ENCODE data around the gene SKP2. TPM values are rescaled to one million over a fixed set of nuclear protein-coding genes. Genes with fewer than 3 reads are reported as not detected.
A peak's percentile ranks its signal among the peaks of the same experiment; 100 is the strongest.
"Not testable (repeated sequence)": the region's sequence is repeated elsewhere in the genome, so short reads cannot be mapped to it uniquely, and the experiment has no call there.

Gene SKP2
- total RNA-seq, 1 donor from 2014 or later, result 27.4 TPM

DNA sequence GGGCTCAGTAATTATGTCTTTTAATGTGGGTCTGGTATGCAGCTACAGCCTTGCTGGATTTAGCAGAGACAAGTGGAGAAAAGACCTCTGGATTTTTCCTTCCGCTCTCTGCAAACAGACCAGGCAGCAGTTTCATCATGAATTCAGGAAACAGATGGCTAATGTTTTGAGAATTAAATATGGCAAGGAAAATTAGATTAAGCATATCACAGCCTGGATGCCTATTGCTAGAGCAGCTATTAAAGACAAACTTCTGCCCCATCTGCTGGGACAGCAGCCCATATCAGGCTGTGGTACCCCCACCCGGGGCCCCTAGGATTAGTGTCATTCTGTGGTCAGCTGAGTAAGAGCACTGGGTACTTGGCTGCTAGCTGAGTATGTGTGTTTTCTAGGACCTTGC lies 6.2 kb downstream of the SKP2 start:
- no peak for ATAC-seq

DNA sequence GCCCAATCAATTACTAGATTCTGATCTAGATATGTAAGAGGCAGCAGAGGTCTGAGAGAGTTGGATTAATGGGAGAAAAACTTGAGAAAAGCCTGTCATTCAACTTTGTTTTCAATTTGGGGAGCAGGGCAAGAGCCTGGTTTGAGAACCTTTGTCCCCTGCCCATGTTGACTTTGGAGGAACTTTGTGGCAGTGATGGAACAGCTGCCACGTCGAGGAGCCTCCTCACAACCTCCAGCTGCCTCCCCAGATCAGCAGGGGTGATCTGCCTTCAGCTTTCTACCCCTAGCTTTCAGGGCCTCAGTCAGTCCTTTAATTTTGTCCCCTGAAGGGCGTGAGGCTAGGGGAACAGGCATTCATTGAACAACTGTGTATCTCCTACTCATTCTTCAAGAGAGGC lies 8.7 kb downstream of the SKP2 start:
- no peak for ATAC-seq

DNA sequence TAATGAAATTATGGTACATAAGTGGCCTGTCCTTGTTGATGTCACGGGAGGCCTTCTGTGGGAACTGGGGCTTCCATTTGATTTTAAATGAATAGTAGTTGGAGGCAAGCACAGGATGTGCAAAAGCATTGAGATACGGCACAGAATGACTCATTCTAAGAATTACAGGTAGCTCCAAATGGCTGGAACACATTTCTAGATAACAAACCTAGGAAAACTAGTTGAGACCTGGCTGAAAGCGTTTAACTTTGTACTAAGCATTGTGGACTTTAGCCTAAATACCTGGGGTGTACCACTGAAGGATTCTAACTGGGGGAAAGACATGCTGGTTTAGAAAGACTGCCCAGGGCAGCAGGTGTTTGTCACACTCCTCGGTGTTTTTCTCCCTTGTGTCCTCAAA lies 9.4 kb downstream of the SKP2 start:
- peak; percentile 59 for ATAC-seq

DNA sequence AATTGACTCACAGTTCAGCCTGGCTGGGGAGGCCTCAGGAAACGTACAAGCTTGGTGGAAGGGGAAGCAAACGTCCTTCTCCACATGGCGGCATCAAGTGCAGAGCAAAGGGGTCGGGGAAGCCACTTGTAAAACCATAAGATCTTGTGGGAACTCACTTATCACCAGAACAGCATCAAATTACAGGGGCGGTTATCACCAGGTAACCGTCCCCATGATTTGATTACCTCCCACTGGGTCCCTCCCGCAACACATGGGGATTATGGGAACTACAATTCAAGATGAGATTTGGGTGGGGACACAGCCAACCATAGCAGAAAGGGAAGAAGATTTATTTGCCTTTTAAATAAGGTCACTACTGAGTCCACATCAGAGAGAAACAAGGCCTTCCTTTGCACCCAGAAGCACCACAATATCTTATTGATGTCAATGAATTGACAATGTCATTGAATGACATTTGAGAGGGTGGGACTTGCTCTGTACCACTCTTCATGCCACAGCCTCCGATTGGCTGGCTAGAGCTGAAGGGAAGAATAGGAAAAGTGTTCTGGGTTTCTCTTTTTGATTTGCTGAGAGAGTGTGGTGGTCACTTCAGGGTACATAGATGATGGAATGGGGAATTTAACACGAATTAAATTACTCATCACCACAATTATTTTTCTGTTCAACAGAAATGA lies 11.0 kb downstream of the SKP2 start:
- ATAC-seq, result no peak

DNA sequence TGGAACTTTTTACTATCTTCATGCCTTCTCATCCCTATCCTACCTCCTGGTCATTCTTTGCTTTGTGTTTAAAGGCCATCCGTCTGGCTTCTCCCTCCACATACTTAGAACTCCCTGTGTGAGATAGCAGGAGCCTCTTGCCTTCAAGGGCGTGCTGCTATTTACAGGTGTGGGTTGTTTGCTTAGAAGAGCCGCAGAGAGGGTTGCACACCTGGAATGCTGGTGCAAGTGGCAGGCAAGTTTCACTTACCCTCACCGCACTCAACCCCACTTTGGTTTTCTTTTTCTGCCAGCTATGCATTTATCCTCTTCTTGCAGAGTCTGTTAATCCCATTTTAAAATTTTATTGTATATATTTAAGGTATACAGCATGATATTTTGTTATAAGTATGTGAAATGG lies 12.6 kb downstream of the SKP2 start:
- ATAC-seq, result no peak

DNA sequence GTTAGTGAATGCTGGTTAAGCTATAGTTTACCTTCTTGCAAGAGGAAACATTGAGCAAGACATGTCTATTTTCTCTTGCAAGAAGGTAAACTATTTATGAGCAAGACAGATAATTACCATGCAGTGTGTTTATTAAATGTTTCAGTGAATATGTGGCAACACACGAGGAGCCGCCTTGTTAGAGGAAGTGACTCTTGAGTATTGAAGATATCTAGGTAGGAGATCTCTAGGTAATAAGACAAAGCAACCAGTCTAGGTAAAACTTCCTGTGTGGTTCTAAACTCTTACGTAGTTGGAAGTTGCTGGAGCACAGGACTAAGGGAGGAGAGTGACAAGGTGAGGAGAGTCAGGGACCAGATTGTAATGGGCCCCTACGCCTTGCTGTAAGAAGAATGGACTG lies 16.8 kb downstream of the SKP2 start:
- no peak for ATAC-seq

DNA sequence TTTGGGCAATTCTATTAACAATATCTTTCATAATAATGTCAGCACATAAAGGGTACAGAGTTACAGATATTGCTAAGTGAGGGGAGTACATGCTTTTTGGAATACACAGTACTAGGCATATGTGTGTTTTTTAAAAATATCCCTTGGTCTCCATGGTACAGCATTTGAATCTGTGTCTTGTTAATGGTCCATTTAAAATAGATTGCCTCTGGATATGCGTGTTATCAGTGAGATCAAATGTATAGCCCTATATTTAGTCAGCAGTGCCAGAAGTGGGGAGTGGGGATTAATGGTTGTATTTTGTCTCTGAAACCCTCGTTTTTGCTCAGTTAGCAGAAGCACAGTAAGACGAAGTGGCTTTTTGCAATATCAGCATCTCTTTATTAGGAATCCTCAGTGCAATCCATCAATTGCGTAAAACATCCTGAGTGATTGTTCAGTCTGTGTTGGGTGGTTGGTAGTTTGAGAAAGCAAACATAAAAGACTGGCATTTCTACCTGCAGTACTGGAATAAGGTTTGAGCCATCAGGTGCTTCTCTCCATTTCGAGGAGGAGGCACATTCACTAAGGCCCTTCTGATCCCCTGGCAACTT lies 19.0 kb downstream of the SKP2 start:
- ATAC-seq, result no peak

DNA sequence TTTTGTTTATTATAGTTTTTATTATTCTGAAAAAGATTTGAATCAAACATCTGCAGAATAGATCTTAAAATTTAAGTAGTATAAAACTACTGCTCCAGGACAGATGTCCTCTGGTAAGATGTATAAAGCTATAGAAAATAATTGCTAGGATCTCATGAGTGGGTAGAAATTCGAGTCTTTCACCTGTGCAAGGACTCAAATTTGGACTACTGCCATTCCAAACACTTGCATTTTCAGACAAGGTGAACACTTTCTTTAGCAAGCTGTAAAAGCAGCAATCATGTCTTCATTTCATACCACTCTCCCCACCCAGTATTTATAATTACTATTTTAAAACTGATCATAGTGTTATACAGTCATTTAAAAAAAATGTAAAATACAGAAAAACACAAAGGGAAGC lies 20.7 kb downstream of the SKP2 start:
- no peak for ATAC-seq

DNA sequence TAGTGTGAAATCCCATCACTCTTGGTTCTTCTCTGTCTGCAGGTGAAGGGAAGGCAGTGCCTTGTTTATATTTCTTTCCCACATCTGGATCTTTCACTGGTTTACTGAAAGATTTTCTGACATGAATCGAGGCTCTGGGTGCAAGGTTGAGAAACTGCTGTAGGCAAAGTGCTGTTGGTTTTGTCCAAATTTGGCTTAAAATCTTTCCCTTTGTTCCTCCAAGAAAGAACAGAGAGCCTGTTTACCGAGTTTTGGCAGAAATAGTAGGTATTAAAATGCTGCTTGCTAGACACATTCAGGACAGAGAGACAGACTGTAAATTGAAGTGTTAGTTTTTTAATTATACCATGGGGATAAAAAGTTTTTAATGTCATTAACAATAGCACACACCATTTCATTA lies 21.5 kb downstream of the SKP2 start:
- no peak for ATAC-seq

DNA sequence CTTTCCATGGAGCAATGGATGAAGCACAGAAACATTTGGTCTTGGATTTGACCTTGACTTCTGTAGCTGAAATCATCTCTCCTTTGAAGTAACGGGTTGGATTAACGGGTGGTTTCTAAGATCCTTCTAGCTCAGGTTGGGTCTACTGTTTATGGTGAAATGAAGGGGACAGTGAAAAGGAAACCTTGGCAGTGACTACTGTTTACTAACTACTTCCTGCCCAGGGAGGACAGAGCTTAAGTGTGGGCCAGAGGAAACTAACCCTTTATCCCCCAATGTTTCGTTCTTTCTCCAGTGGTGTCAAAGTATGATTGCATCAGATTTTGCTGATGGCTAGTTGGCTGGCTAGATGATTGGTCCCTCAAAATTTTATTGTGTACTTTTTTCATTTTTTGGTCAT lies 22.2 kb downstream of the SKP2 start:
- no peak for ATAC-seq

DNA sequence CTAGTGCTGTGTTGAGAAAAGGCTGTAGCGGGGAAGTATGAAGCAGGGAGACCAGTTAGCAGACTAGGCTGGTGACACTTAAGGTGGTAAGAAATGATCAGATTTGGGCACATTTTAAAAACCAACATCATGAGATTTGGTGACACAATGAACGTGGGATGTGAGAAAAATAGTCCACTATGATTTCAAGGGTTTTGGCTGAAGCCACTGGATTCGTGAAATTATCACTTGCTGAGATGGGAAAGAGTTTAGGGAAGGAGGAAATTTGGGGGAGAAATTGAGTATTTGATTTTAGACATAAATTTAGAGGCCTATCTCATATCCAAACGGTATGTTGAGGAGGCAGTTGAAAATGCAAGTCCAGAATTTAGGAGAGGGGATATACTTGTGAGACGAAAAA lies 23.1 kb downstream of the SKP2 start:
- ATAC-seq, result no peak

DNA sequence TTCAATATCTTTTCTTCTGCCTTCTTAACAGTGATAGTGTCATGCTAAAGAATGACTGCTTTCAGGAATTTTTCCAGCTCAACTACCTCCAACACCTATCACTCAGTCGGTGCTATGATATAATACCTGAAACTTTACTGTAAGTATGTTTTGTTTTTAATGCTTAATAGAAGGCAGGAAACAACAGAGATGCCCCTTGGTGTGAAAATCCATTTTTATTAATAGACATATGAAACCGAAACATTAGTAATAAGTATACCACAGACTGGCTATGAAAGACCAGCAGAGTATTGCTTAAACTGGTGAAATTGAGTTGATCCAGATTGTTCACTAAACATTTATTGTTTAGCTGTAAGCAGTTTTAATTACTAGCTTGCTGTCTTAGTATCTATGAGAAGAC lies 25.2 kb downstream of the SKP2 start:
- no peak for ATAC-seq

DNA sequence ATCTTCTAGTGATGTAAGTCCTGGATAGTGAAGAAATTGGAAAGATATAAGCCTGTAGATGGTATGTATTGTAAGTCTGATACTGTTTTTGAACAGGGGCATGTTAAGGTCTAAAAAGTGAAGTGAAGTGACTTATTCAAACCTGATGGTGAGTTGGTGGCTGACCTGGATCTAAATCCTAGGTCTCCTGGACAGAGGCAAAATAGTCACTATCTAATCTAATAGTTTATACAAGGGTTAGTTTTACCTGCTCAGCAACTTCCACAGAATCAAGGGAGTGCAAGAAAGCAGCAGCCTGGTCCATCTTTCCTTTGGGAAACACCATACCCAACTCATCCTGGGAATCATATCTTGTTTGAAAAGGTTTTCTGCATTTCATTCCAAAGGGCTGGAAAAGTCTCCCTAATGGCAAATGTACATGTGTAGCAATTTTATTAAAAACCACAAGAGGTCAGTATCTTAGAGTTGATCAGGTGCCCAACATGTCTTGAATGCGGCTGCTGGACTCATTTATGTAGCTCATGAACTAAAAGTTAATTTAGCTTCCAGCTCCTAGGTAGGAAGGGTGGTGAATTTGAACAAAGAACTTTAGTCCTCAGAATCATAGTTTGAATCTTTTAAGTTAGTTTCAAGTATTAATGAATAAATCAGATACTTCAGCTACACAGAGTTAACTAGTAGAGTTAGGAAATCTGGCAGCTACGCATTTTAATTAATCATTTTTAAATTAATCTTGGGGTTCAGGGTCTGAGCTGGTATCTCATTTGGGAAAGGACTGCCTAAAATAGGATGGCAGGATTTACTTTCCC lies 26.0 kb downstream of the SKP2 start:
- ATAC-seq, result no peak

DNA sequence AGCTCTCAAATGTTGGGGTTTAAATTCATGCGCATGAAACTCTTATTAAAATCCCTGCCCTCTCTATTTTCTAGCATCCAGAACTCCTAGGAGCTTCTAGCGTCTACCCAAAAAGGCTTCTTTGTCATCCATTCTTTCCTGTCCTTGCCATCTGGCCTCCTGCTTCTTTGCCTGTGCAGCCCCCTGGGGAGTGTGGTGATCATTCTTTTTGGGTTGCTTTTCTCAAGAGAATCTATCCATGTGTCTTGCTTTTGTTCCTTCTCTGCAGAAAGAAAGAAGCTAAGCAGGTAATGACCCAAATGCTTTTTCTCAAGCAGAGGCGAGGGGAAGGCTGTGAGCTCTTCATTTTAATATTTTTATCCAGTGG lies 26.6 kb downstream of the SKP2 start:
- no peak for ATAC-seq

DNA sequence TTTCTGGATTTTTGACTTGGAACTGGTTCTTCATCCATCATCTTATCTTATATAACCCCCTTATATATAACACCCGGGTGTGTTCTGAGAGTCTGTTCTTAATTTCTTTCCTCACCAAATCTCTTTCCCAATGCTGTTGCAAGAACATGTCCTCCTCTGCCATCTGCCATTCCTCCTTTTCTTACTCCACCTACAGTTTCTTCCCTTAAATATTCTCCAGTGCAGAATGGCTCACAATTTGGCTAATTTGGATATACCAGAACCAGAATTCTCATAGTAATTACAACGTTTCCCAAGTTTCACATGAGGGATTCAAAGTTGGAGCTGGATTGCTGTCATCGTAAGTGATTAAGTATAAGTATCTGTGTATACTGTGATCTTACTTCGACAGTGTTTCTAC lies 28.0 kb downstream of the SKP2 start:
- no peak for ATAC-seq

DNA sequence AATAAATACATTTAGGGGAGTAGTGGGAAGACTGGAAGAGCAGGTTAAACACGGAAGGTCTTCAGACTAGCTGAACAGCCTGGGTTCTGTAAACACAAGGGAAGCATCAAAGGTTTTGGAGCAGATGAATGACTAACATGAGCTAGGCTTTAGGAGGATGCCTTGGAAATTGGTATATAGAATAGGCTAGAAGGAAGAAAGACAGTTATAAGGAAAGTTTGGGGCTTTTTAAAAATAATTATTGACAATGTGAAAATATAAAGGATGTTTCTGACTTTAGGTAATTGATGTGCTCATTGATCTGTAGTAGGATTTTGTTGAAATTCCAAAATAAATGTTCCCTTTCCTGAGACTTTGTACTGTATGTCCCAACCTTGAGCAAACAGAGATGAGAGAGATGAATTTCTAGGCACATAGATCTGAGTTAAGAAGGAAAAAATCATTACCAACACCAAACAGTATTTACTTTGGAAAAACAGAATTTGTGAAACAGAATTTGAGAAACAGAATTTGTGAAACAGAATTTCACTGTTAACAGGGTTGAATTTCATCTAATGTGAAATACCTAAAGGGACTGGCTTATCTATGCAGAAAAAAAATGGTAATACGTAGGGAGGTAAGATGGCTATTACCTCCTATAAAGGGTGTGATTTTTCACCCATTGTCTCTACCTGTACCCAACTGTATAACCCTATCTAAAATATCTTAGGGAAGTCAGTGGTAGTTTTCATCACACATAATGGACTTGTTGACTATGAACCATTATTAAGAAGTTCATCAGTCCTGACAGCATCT lies 28.8 kb downstream of the SKP2 start:
- no peak for ATAC-seq

DNA sequence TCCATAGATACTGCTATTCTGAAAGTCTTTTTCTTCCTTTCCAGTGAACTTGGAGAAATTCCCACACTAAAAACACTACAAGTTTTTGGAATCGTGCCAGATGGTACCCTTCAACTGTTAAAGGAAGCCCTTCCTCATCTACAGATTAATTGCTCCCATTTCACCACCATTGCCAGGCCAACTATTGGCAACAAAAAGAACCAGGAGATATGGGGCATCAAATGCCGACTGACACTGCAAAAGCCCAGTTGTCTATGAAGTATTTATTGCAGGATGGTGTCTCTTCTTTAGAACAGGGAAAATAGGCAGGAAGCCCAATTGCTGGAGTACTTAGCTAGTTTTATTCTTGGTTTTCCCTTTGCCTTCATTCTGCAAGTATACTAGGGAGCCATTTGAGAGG lies 29.9 kb downstream of the SKP2 start:
- ATAC-seq, result no peak

DNA sequence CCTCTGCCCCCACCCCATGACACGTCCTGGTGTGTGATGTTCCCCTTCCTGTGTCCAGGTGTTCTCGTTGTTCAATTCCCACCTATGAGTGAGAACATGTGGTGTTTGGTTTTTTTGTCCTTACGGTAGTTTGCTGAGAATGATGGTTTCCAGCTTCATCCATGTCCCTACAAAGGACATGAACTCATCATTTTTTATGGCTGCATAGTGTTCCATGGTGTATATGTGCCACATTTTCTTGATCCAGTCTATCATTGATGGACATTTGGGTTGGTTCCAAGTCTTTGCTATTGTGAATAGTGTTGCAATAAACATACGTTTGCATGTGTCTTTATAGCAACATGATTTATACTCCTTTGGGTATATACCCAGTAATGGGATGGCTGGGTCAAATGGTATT lies 32.5 kb downstream of the SKP2 start:
- ATAC-seq, result not testable (repeated sequence)

DNA sequence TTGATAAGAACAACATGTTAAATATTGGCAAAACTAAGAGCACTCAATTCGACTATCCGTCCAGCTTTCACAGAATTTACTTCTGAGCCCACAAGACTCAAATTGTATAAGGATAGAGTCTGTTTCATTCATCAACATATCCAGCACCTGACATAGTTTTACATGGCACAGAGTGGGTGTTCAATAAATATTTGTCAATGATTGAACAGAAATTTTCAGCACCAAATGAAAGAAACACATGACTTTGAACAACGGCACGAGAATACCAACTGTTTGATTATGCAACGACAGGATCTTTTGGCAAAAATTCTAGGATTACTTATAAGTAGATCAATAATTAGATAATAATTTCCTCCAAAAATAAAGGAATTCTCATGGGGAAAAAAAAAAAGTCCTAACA lies 41.8 kb downstream of the SKP2 start:
- no peak for ATAC-seq

DNA sequence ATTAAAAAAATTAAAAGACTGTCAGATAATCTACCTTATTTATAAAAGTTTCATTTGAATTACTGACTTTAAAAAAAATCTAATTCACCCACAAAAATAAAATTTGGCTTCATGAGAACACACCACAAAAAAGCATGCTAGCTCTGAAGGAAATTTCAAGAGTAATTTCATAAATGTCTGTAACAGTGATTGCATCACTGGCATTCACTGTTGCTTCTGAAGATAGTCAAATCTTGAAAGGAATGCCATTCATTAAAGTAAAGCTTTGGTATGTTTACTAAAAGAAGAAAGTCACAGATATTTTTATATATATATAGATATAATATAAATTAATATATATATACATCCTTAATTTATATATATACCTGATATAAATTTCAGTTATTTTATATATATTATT lies 46.4 kb downstream of the SKP2 start:
- ATAC-seq, result no peak

DNA sequence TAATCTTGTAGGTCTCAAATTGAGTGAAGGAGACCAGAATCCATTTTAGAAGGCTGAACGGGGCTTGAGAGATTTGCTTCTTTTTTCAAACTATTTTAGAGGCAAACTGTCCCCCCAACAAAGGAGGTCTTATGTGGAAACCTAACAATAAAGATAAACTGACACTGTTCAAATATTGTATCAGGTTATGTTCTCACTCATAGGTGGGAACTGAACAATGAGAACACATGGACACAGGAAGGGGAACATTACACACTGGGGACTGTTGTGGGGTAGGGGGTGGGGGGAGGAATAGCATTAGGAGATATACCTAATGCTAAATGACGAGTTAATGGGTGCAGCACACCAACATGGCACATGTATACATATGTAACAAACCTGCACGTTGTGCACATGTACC lies 46.9 kb downstream of the SKP2 start:
- not testable (repeated sequence) for ATAC-seq

DNA sequence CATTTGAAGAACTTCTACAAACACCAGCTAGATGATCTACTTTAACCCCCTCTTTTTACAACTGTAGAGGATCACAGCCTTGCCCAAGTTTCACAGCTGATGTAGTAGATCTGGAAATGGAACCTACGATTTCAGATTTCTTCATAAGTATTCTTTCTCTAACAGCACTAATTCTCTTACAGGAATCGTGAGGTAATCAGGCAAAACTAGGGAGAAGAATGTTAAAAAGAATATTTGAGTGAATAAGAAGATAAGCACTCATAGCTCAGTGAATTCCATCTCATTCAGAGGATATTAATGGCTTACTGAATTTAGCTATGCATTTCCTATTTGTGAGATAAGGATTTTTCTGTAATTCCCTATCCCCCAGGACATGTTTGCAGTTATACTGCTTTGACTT lies 47.7 kb downstream of the SKP2 start:
- ATAC-seq, result no peak

DNA sequence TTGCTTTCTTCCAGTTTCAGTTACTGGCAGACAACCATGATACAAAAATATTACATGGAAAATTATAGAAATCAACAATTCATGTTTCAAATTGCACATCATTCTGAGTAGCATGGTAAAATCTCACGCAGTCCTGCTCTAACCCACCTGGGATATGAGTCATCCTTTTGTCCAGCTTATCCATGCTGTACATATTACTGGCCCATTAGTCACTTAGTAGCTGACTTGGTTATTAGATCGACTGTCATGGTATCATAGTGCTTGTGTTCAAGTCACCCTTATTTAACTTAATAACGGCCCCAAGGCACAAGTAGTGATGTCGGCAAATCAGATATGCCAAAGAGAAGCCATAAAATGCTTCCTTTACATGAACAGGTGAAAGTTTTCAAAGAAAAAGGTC lies 48.6 kb downstream of the SKP2 start:
- peak; percentile 65 for ATAC-seq
